ENCODE measurements around the gene NMT1.

The NMT1 gene

DNA sequence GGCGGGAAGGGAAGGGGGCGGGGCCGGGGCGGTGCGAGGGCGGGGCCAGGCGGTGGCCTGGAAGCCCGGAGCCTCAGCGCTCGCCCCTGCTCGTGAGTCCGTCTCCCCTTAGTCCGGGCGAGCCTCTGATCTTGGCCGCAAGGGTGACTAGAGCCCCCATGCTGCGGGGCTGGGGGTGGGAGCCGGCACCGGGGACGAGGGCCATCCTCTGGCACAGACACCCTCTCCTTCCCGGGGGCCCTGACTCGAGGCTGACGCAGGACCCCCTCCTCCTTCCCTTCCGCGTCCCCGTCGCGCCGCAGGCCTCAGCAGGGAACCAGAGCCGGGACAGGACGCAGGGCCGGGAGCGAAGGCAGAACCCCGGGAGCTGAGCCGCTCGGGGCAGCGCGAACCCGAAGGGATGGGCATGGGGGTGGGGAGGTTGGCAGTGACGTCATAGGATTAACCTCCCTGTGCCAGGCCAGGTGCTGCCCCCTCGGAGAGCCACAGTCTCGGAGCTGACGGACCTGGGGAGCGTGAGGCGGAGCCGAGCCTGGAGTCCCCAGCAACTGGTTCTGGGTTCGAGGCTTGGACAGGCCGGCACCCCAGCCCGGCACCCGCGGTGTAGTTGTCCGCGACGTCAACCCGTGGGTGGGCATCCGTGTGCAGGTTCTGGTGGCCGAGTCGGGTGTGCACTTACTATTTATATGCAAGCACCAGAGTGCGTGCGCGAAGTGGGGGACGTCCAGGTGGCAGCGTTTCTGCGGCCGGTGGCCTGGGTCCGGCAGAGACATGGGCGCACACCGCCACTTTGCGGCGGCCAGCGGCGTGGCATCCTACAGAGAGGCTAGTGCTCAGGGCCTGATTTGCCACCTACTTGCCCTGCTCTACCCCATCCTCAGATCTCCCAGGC is 71.7 kb downstream of the NMT1 start:
- peak; percentile 90 for DNase-seq (ENCODE audit: insufficient read length, low spot score)
- FAIRE-seq: peak; percentile 33

DNA sequence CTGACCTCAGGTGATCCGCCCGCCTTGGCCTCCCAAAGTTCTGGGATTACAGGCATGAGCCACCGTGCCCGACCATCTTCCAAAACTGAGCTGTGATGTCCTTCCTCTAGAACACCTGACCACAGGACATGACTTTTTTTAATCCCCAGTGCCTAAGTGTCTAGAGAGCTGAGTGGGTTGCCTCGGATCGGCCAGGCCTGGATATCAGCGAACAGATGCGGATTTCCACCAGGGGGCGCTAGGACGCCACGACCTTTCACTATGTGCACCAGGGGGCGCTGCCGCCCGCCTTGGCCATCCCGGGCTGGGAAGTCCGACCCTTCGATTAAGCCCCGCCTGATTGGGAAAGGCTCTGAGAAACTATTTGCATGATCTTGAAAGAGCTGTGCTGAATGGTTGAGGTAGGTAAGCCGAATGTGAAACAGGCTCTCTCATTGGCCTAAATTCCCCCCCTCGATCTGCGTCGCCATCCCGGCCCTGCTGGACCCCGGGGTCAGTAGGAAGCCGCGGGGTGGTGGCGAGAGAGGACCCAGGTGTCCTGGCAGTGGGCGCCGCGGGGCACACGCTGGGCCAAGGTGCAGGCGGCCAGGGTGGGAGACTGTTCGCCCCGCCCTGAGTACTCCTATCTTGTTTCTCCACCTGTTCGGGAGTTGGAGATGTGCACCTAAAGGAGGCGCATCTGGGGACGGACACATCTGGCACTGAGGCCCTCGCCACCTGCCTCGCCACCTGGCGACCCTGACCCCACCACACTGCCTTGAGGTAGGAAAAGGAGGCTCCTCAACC is 74.3 kb downstream of the NMT1 start, which contains the start of gene ACBD4:
Gene ACBD4, plus strand, starts transcription at position 496 of the 786 bp plus-strand sequence. CDS start 458 bp downstream, outside the sequence.
- peak; percentile 98 for DNase-seq (ENCODE audit: insufficient read length, low spot score)
- peak; percentile 99 for FAIRE-seq

DNA sequence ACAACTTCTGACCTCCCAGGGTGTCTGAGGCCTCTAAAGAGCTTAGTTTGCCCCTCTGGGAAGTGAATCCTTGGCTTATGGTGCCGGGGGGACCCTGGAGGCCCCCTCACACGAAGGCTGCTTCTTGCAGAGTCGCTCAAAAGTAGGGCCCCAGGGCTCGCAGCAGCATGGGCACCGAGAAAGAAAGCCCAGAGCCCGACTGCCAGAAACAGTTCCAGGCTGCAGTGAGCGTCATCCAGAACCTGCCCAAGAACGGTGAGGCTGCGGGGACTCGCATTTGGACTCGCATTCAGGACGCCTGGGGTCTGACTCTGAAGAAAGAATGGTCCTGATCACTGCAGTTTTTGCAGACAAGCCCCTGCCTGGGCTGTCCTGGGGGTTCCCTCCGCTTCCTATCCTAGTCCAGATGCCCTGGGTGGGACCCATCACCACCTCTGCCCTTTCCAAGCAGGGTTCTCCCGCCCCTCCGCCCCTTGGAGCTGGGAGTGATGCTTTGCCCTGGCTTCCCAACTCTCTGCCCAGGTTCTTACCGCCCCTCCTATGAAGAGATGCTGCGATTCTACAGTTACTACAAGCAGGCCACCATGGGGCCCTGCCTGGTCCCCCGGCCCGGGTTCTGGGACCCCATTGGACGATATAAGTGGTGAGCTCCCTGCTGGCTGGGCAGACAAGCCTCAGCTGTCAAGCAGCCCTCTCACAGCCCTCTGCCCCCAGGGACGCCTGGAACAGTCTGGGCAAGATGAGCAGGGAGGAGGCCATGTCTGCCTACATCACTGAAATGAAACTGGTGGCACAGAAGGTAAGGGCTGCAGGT is 75.1 kb downstream of the NMT1 start:
- DNase-seq (ENCODE audit: insufficient read length, low spot score) (no peak), FAIRE-seq (no peak)

DNA sequence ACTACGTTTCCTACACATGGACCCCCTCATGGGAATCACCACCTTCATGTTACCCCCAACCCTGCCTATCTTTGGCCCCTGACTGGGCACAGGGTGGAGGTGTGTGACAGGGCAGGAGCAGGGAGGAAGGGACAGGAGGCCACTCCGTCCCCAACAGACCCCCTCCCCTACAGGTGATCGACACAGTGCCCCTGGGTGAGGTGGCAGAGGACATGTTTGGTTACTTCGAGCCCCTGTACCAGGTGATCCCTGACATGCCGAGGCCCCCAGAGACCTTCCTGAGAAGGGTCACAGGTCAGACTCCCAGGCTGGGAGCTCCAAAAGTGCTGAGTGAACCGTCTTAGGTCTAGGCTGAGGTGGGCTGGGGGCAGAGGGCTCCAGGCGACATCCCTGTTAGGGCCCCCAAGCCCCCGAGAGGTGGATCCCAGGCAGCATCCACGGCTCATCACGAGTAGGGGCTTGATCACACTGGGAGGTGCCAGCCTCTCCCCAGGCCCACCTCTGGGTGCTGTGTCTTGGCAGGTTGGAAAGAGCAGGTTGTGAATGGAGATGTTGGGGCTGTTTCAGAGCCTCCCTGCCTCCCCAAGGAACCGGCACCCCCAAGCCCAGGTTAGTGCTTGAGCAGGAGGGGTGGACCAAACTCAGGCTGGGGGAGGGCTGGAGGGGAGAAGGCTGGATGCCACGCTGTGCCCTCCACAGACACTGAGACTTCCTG is 75.9 kb downstream of the NMT1 start:
- FAIRE-seq: no peak
- DNase-seq (ENCODE audit: insufficient read length, low spot score): no peak

DNA sequence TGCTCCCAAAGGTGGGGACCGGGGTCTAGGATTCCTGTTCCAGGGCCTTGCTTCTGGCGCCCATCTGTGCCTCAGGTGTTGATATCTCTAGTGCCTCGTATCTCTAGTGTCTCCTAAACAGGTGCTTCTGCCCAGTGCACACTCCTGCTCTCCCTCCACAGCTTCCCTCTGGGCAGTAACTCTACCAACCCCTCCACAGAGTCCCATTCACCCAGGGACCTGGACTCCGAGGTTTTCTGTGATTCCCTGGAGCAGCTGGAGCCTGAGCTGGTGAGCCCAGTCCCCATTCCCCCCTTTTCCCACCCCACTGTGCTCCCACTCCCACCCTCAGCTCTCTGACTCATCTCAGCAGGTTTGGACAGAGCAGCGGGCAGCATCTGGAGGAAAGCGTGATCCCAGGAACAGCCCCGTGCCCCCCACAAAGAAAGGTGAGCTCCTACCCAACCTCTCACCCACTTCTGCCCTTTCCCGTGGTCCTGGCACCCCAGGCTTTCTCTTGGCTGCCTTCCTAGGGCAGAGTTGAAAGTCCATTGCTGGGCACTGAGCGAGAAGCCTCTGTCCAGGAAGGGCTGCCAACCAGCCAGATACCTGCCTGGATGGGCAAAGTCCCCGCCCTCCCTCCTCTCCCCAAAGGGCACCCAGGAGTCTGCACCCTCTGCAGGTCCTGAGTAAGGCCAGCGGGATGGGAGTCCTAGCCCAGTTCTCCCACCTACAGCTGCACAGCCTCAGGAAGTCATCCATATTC is 76.6 kb downstream of the NMT1 start:
- DNase-seq (ENCODE audit: insufficient read length, low spot score) (no peak), FAIRE-seq (no peak)

DNA sequence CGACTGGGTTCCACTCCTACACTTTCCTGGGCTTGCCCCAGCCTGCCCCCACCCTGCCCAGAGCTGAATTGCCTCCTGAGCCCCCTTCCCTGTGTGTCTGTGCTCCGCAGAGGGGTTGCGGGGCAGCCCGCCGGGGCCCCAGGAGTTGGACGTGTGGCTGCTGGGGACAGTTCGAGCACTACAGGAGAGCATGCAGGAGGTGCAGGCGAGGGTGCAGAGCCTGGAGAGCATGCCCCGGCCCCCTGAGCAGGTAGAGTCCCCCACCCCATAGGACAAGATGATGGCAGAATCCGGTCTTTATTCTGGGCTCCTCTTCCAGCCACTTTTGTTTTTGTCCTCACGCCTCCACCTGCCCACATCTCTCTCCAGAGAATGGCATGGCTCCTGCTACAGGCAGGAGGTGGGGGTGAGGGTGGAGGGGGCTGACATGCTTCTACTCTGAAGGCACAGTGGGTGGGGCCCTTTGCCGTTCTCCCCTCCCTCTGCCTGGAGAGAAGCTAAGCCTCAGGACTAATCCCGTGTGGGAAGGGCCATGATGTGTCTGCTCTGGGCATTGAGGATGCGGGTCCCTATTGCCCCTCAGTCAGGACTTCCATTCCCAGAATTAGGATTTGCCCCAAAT is 77.9 kb downstream of the NMT1 start:
- FAIRE-seq (no peak), DNase-seq (ENCODE audit: insufficient read length, low spot score) (no peak)

DNA sequence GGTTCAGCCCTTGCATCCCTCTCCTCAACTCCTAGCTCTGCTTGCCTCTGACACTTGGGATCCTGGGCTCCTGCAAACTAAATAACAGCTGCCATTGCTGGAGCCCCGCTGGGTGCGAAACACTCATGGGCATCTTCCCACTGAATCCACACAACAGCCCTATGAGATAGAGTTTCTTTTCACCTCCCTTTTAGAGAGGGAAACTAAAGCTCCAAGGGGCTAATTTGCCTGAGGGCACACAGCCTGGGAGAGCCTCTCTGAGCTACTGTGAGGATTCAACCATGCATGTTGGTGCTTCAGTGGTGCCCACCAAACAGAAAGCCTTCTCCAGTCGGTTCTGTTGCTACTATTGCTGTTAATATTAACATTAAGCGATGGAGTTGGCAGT is 78.4 kb downstream of the NMT1 start:
- no peak for DNase-seq (ENCODE audit: insufficient read length, low spot score)
- no peak for FAIRE-seq

DNA sequence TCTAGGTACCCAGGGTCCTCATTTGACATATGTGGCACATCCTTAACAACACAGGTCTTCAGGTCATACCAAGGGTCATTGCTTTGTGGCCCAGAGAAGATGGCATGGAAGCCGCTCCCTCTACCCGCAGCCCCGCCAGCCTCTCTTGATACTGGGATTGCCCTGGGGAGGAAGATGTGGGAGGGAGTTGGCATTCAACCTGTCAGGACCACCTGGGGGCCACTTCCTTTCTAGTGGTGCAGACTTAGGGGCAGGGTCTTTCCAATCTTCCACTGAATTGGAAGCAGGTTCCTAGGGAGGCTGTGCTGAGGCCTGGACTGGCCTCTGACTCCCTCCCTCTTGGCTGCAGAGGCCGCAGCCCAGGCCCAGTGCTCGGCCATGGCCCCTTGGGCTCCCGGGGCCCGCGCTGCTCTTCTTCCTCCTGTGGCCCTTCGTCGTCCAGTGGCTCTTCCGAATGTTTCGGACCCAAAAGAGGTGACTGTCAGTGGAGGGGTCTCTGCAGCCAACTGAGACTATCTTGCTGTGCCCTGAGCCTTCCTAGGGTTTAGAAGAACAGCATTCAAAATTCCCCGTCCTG is 82.1 kb downstream of the NMT1 start:
- DNase-seq (ENCODE audit: insufficient read length, low spot score) (no peak), FAIRE-seq (no peak)

DNA sequence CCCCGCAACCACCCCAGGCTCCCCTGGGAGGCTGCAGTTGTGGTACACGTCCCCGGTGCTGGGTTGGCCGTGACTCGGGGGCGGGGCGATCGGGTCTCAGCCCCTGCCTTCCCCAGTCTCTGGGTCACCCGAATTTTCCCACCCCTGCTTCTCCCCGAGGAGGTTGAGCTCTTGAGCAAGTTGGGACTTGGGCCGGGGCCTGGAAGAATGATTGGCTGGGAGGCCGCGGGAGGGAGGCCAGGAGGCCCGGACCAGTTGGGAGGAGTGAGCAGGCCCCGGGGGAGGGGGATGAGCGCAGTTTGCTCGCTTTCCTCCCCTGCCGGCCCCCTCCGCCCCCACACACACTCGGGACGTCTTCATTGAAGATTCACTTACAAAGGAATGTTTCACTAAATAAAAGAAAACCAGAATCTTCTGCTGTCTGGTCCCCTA is 82.7 kb downstream of the NMT1 start:
- FAIRE-seq (peak; percentile 39), DNase-seq (ENCODE audit: insufficient read length, low spot score) (no peak)

DNA sequence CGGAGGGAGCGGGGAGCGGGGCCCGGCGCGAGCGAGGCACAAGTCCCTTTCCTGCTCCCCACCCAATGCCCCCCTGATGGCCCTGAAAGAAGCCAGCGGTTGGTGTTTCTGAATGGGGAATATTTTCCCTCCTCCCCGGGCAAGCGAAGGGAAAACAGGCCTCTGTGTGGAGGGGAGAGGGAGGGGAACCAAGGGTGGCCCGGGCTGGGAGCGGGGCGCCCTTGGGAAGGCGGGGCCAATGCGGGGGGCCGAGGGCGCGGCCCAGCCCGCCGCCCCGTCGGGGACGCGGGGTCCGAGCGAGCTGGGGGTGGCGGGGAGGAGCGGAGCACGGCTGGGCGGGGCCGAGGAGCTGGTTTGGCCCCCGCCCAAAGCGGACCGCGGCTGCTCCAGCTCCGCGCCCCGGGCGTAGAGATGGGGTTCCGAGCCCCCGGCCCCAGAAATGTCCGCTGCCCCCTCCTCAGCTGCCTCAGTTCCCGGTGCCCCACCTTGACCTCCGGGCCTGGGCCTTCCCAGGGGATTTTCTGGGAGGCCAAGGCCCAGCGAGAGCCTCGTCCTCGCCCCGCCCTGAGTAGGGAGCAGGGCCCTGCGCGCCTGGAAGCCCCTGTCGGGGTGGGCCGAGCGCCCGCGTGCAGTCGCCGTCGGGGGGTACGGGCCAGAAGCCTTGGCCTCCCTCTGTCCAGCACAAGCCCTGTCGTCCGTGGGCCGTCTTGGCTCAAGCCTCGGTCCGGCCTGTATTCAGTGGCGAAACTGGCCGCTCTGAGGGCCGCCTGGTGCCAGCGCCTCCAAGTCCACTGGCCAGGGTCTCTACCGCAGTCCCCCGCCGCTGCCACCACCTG is 83.3 kb downstream of the NMT1 start:
- no peak for FAIRE-seq
- no peak for DNase-seq (ENCODE audit: insufficient read length, low spot score)

DNA sequence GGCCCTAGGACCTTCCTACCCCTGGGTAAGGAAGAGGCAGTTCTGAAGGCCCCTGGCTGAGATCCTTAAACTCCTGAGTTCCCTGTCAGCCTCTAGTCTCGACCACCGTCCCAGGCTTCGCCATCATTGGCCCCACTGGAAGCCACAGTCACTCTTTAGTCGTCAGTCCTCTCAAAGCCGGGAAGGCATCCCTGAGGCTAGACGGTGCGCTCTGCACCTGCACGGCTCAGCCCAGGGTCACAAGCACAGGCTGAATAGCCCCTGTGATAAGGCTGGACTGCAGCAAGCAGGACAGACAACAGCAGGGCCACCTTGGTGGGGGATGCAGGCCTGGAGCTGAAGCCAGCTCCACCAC is 83.9 kb downstream of the NMT1 start:
- FAIRE-seq: no peak
- no peak for DNase-seq (ENCODE audit: insufficient read length, low spot score)

DNA sequence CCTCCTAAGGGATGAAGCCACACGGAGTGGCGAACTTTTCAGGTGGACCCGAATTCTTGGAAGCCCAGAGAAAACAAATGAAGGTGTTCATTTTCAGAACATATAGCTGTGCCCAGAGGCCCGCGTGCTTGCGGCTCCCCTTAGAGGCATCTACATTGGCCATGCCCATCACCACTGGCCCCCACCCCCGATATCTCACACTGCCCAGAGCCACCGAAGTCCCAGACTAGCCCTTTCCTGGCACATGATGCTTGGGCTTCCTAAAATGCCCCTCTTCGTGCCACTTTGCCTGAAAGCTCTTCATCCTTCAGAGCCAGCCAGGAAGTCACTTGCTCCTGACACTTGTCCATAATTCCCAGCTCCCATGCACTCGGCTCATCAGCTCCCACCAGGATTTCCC is 85.0 kb downstream of the NMT1 start:
- no peak for FAIRE-seq

DNA sequence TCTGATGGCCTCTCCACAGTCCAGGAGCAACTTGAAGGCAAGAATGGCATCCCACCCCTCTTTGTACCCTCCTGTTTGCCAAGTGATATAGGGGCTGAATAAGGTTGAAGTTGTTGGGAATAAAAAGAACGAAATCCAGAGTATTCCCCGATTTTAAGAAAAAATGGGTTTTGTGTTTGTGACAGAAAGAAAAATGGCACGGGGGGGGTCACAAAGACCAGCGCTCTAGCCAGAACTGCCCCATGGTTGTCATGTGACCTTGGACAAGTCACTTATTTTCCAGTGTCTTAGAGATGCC is 85.4 kb downstream of the NMT1 start:
- DNase-seq (ENCODE audit: insufficient read length, low spot score) (no peak), FAIRE-seq (peak; percentile 45)

More for the DNA sequence above, 85.0 kb downstream of the NMT1 start:
- DNase-seq (ENCODE audit: insufficient read length, low spot score): no peak

DNA sequence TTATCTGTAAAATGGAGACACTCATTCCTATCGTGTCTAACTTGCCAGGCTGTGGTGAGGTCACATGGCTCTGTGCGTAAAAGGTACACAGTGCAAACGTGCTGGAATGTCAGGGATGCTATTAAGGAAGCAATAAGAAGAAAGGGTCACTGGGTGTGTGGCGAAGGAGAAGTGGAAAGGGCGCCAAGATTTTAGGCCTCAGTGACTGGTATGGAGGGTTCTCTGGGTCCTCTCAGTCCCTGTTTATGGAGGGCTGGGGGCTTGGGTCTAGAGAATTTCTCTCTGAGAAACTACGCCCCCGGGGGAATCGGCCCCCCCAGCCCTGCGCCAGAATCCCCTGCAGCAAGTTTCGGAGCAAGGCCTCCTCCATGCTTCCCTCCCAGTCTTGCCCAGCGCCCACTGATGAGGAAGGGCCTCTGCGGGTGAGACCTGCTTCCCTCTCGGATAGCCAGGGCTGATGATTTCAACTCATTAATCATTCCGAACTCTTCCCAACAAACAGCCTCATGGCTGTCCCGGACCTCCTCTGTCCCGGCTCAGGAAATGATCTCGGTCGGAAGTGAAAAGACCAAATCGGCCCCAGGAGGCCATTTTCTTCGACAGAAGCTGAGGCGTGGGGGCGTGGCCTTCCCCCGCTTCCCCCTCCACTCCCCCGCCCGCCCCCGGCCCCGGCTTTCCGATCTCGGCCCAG is 85.9 kb downstream of the NMT1 start:
- DNase-seq (ENCODE audit: insufficient read length, low spot score) (no peak), FAIRE-seq (peak; percentile 54)

DNA sequence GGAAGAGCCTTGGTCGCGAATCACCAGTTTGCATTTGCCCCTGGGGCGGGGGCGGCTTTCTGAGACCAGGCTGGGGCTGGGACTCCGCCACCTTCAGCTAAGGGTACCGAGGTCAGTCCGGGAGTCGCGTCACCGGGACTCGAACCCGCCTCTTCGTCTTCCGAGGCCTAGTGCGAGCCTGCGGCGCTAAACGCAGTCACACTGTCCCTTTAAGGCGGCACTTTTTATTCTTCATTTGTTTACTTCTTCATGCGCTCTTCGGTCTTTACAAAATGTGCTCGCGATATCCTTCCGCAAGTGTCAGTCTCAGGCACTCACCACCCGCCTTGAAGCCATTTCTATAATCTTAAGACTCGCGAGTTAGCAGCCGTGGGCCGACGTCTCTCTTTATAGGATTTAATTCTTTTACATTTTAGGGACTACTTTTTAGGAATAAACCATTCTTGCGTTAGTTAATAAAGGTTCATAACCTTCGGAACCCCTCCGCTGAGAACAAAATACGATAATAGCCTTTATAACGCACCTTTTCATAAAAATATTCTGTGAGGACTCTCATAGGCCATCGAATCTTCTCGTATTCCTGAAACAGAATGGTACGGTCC is 86.6 kb downstream of the NMT1 start:
- FAIRE-seq (peak; percentile 66), DNase-seq (ENCODE audit: insufficient read length, low spot score) (no peak)

DNA sequence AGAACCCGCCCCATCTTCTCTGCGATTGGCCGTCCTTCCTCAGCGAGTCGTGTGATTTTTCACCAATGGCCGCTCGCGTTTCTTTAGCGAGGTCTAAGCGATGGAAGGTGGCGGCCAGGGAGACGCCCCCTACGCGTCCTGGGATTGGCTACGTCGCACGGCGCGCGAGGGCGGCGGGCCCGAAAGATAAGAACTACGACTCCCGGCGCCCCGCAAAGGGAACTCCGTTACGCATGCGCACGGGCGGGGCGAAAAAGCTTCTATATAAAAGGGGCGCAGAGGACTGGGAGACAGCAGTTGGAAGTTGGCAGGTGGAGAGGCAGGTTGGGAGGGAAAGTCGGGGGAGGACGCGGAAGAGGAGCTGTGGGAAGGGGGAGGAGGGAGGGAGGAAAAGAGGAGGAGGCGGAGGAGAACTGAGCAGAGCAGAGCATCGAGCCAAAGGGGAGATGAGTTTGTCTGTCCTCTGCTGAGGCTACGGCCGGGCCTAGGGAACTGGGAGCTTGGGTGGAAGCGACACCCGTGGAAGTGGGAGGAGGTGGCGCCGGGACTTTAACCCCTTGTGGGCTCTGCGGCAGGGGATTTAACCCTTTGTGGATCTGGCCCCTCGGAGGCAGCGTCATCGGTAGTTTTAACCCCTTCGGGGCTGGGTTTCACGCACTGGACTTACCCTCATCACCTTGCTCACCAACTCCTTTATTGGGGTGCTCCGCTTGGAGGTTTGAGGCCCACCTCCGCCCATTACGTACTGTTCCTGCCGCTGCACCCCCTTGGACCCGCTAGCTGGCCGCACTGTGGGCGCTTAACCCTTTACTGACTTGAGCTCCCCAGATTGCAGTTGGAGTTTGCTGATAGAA is 87.3 kb downstream of the NMT1 start, which contains the start of gene HEXIM1:
Gene HEXIM1, plus strand, starts transcription at position 293 of the 854 bp plus-strand sequence. CDS start 716 bp downstream, outside the sequence.
- DNase-seq (ENCODE audit: insufficient read length, low spot score) (peak; percentile 86), FAIRE-seq (peak; percentile 98)

All from GM19239 (cell line).